SIG-M5 treated with dmso at 0.1 percent for 504 hours (cell line): Measurements from ENCODE around the gene PSAPL1.
A peak's percentile ranks its signal among the peaks of the same experiment; 100 is the strongest.

ENCODE experiments used
- DNase-seq: peaks from one replicate; lab custom pipeline; 2025; ENCODE audit not compliant: unreplicated experiment; lab: John Stamatoyannopoulos, UW

Gene PSAPL1

GRCh38 chr4:7398104-7398423, 36.7 kb downstream of the PSAPL1 start:
- DNase-seq, result no peak

- DNase-seq, result no peak
These were observed 37.3 kb downstream of the PSAPL1 start for GRCh38 chr4:7397206-7398103.

GRCh38 chr4:7396186-7396910, 38.4 kb downstream of the PSAPL1 start:
- no peak for DNase-seq

- no peak for DNase-seq
These were observed 39.1 kb downstream of the PSAPL1 start for GRCh38 chr4:7395645-7396044.

DNA sequence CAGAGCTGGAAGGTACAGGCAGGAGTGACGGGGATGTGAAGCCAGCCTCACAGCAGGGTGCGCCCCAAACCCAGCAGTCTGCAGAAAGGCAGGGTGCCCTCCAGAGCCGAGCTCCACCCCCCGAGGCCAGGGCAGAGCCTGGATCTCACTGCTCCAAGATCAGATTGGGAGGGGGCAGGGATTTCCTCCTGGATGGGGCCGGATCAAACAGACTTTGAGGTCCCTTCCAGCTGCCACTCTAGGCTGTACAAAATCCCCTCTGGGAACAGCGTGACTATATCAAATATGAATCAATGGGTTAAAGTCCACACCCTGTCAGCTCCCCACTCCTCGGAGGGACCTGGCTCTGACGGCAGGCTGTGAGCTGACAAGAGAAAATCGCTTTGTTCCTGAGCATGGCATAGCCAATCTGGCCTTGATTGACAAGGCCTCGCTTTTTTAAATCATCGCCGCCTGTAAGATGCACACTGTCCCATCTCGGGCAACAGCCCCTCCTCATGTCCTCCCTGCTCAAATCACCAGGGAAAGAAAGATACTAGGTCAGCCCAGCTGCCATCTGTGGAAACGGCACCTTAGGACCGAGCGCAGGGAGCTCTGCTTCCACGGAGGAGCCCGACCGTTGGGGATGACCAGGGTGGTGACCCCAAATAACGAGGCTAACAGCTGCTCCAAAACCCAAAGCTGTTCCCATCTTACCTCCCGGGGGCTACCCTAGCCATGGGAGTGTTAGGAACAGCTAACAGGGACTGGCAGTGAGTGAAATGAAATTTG, 39.9 kb downstream of the PSAPL1 start:
- peak; percentile 9 for DNase-seq

DNA sequence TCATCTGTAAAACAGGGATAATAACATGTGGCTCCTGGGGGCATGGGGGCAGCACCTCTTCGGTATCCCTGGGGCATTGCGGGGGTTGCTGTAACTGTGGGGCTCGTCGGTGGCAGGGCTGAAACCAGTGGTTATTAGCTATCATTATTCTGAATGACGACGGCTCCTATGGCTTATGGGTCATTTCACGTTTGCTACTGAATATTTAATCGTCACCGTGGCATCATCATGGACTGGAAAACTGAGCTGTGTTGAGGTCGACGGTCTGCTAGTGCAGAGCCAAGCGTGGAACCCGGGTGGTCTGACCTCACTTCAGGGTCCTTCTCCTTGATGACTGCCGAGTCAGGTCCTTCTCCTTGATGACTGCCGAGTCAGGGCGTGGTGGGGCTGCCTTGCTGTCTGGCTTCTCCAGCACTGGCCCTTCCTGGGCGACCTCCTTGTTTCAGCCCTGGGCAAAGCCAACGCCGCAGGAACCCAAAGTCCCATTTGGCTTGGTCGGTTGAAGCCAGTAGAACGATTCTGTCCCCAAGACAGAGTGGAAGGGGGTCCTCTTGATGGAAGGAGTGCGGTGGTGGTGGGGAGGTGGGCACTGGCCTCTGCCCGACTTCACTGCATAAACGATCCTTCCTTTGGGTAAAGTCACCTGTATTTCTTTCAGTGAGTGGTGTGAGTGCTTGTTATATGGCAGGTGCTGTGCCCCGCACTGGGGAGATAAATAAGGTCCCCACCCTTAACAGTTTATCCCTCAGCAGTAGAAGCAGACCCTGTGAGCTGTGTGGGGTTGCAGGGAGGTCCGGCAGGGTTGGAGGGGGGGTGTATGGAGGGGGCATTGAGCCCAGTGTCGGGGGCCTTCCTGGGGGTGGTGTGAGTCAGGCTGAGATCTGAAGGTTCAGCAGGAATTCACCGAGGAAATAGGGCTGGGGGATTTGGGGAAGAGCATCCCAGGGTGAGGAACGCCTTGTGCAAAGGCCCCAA, 40.8 kb downstream of the PSAPL1 start:
- no peak for DNase-seq

GRCh38 chr4:7392438-7393421, 42.0 kb downstream of the PSAPL1 start:
- DNase-seq, result no peak

DNA sequence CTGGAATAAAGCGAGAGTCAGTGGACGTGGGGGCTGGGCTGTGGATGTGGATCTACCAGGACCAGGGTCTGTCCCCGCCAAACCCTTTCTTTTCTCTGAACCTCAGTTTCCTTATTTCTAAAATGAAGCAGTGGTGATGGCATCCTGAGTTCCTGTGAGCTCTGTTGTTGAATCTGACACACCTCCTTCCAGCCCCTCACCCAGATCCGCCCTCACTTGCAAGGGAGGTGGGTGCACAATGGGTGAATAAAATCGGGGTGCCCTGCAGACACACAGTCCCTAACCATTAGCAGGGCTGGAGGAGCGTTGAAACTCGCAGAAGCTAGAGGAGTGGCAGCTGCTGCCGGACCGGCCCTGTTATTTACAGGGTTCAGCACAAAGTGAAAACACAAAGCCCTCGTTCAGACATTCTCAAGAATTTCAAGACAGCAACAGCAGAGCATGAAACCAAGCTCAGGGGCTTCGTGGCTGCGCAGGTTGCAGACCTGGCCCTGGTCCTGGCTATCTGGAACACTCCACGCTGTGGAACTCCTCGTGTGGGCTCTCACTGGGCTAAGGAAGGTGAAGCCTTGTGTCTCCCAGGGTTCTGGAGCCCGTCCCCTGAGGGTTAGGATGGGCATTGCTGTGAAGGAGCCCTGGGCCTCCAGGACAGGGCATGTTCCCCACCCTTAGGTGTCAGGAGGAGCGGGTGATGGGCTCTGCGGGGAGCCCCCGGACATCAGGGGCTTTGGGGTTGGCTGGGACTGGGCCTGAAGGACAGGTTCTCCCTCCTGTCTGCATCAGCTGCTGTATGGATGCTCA, 42.9 kb downstream of the PSAPL1 start:
- no peak for DNase-seq

DNA sequence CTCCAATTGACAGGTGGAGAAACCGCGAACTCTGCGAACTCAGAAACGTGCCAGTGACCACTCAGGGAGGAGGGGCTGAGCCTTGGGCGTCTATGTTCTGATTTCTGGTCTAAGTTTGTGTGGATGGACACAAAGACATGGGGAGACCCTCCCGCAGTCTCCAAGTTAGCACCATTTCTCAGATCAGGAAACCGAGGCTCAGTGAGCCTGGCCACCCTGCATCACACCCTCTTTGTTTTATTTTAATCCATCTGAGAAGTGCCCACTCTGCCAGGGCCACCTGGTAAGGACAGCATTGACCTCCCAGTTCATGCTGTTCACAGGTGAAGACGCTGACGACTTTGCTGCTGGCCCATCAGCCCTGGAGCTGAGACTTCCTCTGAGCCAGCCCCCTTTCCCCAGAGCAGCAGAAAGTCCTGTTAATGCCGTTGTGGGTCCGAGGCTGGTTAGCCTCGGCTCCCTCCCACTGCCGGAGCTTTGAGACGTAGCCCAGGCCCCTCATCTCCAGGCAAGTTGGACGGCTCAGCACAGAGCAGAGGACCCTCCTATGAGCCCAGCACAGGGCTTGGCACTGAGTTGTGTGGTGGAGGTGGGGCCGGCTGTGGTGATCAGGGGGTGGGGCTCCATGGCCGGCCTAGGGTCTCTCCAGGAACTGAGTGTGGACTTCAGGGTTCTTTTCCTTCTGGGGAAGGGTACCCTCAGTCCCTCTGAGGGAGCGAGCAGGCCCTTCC, 43.7 kb downstream of the PSAPL1 start:
- DNase-seq, result no peak

DNA sequence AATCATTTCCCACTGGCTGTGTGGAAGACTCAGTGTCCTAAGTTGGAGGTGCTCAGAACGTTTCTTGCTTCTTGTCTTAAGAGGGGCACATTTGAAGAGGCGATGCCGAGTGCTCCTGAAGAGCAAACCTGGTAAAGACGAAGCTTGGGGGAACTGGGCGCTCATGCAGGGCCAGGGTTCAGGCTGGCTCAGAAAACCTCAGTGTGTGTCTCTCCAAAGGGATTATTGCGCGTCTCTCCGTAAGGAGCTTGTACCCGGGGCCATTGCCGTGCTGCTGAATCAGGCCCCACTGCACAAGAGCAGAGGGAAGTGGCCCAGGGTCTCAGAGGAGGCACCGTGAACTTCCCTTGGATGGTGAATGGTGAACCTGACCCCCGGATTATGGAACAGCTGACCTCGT, 44.4 kb downstream of the PSAPL1 start:
- DNase-seq, result no peak

DNA sequence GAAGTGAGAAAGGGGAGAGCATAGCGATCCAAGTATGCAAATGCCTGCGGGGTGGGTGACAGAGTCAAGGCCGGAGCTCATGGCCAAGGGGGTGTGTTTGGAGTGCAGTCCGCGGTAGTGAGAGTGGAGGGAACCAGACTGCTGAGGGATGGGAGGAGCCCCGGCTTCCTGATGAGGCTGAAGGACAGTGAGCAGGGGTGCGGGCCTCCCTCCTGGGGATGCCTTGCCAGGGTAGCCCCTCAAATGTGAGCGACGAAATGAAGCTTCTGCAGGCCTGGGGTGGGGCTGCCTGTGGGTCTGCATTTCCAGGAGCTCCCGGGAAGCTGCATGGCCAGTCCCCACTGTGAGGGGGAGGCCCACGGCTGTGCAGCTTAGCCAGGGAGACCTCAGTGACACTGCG, 45.0 kb downstream of the PSAPL1 start:
- no peak for DNase-seq

- no peak for DNase-seq
These were observed 45.5 kb downstream of the PSAPL1 start for GRCh38 chr4:7389101-7389701.

GRCh38 chr4:7388627-7389026, 46.1 kb downstream of the PSAPL1 start:
- DNase-seq, result no peak

DNA sequence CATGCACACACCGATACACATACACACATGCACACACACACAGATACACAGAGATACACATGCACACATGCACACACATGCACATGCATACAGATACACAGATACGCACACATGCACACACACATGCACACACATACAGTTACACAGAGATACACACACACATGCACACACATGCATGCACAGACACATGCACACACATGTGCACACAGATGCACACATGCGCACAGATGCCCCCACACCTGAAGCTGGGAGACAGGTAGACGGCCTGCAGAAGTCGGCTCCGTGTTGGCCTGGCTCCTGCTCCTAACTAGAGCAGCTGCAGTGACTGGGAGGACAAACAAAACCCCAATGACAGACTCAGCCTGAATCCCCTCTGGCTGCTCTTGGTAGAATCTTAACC, 46.8 kb downstream of the PSAPL1 start:
- DNase-seq, result no peak

- no peak for DNase-seq
These were observed 49.5 kb downstream of the PSAPL1 start for GRCh38 chr4:7384929-7385890.
